Measurements from ENCODE around the gene ARHGAP22.

The ARHGAP22 gene

DNA sequence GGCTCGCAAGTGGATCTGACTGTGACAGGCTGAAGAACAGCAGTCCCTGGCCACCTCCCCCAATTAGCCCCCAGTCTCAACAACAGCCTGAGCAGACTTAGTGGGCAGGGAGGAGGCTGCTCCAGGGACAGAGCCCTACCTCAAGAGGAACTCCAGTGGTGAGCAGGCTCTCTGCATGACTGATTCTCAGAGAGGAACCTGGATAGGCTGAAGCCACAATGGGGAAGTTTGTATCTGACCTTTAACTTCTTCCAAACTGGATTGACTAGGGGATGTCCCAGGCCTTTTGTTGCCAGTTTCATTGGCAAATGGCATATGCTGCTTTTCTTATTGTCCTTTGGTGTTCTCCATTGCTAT lies 93.0 kb downstream of the ARHGAP22 start:
- no peak for DNase-seq (ENCODE audit: low read depth)

DNA sequence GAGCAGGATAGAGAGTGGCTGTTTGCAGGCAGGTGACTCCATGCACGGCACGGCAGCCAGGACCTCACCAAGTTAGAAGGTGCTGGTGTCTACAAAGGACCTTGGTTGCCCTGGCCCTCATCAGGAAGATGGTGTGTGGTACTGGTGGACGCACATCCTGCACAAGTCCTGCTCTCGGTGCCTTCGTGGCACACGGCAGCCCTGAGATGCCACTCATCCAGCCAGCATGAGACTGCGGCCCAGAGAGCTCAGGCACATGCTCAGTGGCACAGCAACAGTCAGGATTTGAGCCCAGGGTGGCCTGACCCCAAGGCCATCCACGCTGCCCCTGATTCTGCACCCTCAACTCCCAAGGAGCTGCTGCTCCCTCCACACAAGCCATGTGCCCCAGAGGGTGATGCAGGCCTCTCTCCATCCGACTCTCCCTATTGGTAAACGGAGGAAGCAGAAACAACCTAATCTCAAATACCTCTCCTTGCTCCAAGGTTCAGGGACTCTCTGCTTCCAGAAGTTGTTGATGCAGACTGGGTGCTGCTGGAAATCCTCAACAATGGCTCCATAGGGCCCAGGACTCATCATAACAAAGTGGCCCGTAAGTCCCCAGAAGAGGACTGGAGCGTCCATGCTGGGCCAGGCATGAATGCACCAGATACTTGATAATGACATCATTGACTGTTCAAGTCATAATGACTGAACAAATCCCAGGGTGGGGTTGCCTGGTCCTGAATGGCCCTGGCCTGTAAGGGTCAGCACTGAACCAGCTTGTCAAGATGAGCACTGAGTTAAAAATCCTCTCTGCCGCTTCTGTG lies 93.6 kb downstream of the ARHGAP22 start:
- no peak for DNase-seq (ENCODE audit: low read depth)

- DNase-seq (ENCODE audit: low read depth): no peak
Observed at GRCh38 chr10:48509974-48510692, 94.7 kb downstream of the ARHGAP22 start.

- no peak for DNase-seq (ENCODE audit: low read depth)
Observed at GRCh38 chr10:48508791-48509772, 95.8 kb downstream of the ARHGAP22 start.

GRCh38 chr10:48507933-48508790 lies 96.7 kb downstream of the ARHGAP22 start:
- DNase-seq (ENCODE audit: low read depth): no peak

DNA sequence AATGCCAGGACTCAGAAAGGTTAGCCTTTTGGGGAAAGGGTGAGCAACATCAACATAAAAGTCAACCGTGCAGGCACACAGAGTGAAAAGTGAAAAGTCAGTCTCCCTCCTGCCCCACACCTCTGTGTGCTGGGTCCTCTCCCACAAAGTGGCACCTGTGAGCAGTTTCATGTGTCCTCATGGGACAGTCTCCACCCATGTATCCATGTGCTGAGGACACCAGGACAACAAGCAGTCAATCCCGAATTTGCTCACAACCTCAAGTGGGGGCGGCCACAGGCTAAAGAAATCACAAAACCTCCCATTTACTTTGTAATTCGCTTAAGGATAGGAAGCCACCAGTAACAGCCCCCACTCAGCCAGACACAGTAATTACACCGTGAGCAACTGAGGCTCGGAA lies 97.4 kb downstream of the ARHGAP22 start:
- no peak for DNase-seq (ENCODE audit: low read depth)

DNA sequence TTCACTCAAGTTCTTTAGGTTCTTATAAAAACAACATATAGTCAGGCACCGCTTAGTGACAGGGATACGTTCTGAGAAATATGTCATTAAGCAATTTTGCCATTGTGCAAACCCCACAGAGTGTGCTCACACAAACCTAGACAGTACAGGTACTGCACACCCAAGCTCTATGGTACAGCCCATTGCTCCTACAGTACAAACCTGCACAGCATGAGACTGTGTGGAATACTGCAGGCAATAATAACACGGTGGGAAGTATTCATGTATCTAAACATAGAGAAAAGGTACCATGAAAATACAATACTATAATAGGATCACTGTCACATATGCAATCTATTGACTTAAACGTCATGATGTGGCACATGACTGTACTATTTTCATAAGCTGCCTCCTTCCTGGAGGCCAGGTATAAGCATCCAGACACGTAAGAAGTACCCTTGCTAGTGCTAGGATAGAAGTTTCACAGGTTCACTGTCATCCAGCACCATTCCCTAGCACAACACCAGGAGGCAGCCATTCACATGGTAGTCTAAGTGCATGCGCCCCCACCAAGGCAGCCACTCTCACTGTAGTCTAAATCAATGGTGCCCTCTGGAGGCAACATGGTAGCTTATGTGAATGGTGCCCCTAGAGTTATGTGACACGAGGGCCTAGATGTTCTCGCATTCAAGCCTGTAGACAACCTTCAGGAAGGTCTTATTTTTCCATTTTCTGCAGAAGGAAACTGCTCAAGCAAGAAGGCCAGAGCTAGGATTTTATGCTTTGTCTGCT lies 98.5 kb downstream of the ARHGAP22 start:
- peak; percentile 53 for DNase-seq (ENCODE audit: low read depth)

- DNase-seq (ENCODE audit: low read depth): no peak
Observed at GRCh38 chr10:48505394-48506112, 99.3 kb downstream of the ARHGAP22 start.

DNA sequence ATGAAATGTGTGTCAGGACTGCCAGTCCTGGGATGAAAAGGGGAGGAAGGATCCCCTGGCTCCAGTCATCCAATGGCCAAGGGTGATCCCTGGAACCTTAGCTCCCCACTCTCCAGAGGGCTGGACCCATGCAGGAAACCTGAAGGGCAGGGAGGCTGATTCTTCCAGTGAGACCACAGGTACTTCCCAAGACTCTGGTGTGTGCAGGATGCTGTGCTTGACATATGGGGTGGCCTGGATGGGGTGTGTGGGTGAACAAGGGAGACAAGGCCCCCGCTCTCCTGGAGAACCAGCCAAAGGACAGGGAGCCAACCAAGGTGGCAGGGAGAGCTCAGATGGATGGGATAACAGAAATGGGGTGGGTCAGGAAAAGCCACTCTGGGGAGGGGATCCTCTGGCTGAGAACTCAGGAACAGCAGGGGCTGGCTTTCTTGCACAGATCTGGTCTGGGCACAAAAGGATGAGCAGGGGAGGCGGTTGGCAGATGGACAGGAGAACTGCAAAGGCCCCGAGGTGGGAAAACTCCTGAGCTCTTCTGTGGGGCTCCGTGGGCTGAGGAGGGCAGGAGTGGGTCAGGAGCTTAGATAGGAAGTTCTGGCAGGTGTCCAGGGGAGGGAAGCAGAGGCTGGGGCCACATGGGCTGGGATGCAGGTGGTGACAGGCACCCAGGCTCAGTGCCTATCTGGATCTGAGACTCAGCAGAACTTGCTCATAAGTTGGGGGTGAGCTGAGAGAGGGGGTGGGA lies 100.6 kb downstream of the ARHGAP22 start:
- no peak for DNase-seq (ENCODE audit: low read depth)

DNA sequence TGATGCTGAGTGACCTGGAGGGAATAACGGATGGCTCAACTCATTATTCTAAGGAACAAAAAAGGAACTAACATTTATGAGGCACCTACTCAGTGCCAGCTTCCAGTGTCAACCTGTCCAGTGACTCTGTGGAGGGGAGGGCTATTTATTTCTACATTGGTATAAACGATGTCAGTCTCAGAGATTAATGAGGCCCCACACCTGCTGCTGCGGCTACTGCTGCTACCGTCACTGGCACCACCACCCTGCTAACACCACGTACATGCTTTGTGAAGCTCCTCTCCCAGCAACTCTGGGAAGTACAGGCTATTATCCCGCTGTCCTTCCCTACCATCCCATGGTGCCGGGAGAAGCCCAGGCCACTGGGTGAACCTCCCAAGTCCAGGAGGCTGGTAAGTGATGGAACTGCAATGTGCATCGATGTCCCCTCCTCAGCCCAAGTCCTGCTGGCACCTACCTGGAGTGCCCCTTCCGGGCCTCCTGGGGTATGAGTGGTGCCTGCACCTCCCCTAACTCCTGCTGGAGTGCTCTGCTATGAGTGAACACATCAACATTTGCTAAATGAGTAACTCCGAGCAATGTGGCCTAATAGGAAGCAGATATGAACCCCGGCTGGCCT lies 101.5 kb downstream of the ARHGAP22 start:
- no peak for DNase-seq (ENCODE audit: low read depth)

DNA sequence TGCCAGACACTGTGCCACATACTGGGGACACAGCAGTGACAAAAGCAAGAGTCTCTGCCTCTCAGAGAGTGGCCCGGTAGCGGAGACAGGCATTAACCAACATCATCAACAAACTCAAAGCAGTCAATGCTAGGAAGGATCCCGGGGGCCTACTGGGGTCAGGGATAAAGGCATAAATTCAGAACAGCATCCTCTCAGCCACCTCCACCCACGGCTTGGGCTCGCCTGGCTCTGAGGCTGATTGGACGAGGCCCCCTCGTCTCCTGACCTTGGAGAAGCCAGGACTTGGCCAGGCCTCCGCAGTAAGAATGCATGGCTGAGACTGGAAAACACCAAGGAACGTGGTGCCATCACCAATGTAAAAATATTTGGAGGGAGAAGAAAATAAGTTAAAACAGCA lies 102.1 kb downstream of the ARHGAP22 start:
- no peak for DNase-seq (ENCODE audit: low read depth)

DNA sequence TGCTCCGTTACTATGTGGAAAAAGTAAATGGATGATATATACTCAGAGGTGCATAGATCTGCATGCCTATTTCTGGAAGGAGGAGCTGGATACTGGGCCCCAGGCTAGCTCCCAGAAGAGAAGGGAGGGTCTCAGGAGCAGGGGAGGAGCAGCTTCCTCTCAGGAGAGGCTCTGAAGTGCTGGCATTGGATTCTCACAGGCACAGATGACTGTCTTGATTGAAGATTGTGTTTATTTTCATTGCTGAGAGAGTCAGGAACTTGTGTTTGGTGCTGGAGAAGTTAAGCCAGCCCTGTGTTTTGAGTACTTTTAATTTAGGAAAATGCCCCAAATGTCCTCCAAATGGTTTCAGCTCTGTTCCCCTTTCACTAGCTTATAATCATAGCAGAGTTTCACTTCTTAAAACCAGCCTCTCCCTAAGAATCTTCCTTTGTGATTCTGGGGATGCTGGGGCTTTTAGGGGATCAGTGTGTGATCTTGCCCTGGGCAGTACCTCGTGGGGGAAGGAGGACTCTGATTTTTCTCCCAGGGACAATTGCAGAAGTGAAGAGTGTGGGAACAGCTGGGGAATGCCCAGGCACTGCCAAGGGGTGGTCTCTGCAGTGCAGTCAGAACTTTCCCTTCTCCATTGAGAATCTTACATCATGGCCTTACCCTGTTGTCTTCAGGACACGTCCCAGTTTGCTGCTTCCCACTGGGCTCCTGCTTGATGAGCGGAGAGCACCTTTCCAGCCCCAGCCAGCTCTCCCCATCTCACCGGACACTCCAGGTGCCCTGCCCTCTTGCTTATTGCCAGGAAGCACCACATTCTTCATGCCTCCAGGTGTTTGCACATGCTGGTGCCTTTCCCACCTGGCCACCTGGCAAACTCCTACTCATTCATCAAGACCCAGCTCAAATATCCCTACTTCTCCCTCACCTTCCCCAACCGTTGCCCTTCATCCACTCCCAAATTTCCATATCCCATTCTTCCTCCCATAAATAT lies 102.8 kb downstream of the ARHGAP22 start:
- DNase-seq (ENCODE audit: low read depth): no peak

DNA sequence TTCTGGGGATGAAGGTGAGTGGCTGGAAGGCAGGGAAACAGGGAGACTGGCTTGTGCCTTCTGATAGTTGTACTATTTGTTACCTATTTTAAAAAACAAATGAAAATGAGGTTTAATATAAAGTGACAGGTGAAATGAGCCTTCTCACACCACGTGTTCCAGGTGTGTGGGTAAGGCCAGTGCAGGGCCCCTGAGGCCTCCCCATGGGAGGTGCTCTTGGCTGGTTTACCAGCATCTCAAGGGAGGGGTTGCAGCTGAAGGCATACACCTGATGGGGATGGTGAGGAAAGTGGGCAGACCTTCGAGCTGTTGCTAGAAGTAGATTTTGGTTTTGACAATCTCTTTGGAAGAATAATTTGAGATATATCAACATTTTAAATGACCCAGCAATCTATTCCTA lies 103.6 kb downstream of the ARHGAP22 start:
- no peak for DNase-seq (ENCODE audit: low read depth)

DNA sequence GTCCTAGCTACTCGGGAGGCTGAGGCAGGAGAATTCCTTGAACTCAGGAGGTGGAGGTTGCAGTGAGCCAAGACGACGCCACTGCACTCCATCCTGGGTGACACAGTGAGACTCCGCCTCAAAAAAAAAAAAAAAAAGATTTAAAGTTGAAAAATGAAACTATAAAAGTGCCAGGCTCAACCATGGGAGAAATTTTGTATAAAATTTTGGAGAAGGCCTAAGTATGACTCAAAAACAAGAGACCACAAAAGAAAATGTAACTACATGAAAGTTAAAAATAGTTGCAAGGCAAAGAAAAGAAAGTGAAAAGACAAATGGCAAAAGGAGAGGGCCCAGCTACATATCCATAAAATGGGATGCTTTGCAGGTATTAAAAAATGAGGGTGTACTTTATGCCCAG lies 104.1 kb downstream of the ARHGAP22 start:
- DNase-seq (ENCODE audit: low read depth): no peak

- DNase-seq (ENCODE audit: low read depth): no peak
Observed at GRCh38 chr10:48498940-48499510, 105.8 kb downstream of the ARHGAP22 start.

DNA sequence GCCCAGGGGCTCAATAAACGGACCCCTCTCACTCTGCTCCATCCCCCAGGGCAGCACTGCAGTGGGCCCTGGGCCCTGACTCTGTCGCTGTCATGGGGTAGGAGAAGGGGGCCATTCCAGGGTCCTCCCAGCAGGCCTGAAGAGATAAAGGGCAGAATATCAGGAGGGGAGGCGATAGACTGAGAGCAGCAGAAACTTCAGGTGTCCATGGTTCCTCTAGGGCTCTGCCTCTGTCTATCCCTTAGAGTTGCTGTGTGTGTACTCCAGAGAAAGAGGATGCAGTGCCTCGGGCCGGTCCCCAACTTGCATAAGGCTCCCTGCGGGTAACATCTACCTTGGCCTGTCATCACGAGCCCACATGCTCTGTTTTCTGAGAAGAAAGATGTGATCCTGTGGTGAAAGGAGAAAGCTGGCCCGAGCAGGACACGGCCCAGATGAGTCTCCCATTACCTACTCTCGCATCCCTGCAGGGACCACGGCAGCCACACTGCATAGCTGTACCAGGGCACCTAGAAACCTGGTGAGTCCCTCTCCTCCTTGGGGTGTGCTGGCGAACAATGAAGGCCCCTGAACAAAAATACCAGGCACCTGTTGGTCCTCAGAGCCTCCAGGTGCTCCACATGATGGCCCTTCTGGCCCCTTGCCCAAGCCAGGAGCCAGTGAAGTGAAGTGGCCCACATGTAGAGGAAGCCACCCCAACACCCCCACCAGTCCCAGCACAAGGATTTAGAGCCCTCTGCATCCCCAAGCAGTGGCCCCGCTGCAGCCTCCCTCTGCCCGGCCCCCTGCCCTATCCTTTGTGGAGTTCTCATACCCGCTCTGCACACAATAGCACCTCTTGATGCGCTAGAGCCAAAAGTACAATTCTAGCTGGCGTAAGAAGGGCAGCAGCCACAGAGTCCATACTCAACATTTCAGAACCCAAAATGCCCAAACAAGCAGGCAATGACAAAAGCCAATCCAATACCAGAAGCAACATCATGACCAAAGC lies 106.8 kb downstream of the ARHGAP22 start:
- DNase-seq (ENCODE audit: low read depth): no peak

All from iris pigment epithelial cell (primary cell).